HepG2 (cell line): ENCODE results near the gene OLFM1. TPM values are rescaled to one million over a fixed set of nuclear protein-coding genes. Genes with fewer than 3 reads are reported as not detected.

ENCODE experiments used
- ATAC-seq: fragments of 200-7000 bp; cut with Tn5 transposase; 3 replicates; pipeline ENCODE4 v1.9.1; 2020; ENCODE audit warnings: mild to moderate bottlenecking, moderate library complexity
- BruUV-seq: library from RNA; stranded (reverse); fragments of 400-500 nt; replicated peaks from 2 replicates; lab custom pipeline; 2021; lab: Mats Ljungman, UMichigan
- CTCF ChIA-PET: fragments of 300-600 bp; formaldehyde crosslinking; extraction: SDS; loops from one replicate; lab custom pipeline; 2021; ENCODE audit warnings: low total read pairs, inconsistent platforms, low intra/inter-chr PET ratio; lab: Yijun Ruan, JAX
- POLR2A ChIA-PET: fragments of 350-600 bp; sonication (Branson Sonifier 250); formaldehyde crosslinking; loops from one replicate; lab custom pipeline; 2020; ENCODE audit warnings: antibody characterized with exemption, inconsistent platforms; lab: Yijun Ruan, JAX
- DNase-seq: peaks from one replicate; pipeline ENCODE4 v3.0.0-alpha.2; 2015; ENCODE audit warnings: low spot score
- FAIRE-seq: peaks from 3 replicates; lab custom pipeline; 2011; peaks lifted over from hg19 to GRCh38; lab: Jason Lieb, UNC
- H2AFZ ChIP-seq: one replicate; pipeline ENCODE4 v1.6.1; 2011; ENCODE audit warnings: low read length, inconsistent platforms
- H3K27ac ChIP-seq: fragments of 300-600 bp; 3 replicates; pipeline ENCODE4 v1.8.0; 2011; ENCODE audit warnings: mixed run types, mild to moderate bottlenecking, mixed read lengths, low read length, inconsistent platforms; ENCODE audit not compliant: insufficient read depth; ENCODE audit errors: extremely low read length
- H3K27me3 ChIP-seq, 2 experiments: fragments of 200-600 bp in 1 of 2; 2 replicates in 1 of 2; 3 replicates in 1 of 2; pipeline versions ENCODE4 v1.6.0 to v1.8.0; 2011; ENCODE audit warnings: low read length in 2 of 2, mild to moderate bottlenecking in 2 of 2, moderate library complexity in 2 of 2, inconsistent platforms in 1 of 2; ENCODE audit not compliant: insufficient read depth in 2 of 2, control insufficient read depth in 1 of 2
- H3K36me3 ChIP-seq, 2 experiments: fragments of 200-600 bp in 1 of 2; replicated peaks in 1 of 2; 2 replicates in 1 of 2; 3 replicates in 1 of 2; pipeline versions ENCODE4 v1.5.1 to v1.8.0; 2011; ENCODE audit warnings: low read length in 2 of 2, inconsistent platforms in 1 of 2; ENCODE audit not compliant: insufficient read depth in 2 of 2, control insufficient read depth in 1 of 2
- H3K4me1 ChIP-seq: 2 replicates; pipeline ENCODE4 v1.5.1; 2012; ENCODE audit warnings: low read length, inconsistent platforms; ENCODE audit not compliant: insufficient read depth
- H3K4me2 ChIP-seq: 2 replicates; pipeline ENCODE4 v1.6.0; 2011; ENCODE audit warnings: low read depth, low read length, inconsistent platforms
- H3K4me3 ChIP-seq, 3 experiments: fragments of 200-600 bp in 1 of 3; sonication (generic), shearing (Covaris generic) in 1 of 3; replicated peaks in 1 of 3; 2 replicates each; pipeline ENCODE4 v1.5.1; 2011 to 2016; ENCODE audit warnings: low read length in 3 of 3, inconsistent platforms in 2 of 3, low read depth in 2 of 3, mild to moderate bottlenecking in 2 of 3, control low read depth in 1 of 3, mixed read lengths in 1 of 3; ENCODE audit not compliant: insufficient read depth in 1 of 3
- H3K79me2 ChIP-seq: one replicate; pipeline ENCODE4 v1.6.1; 2011; ENCODE audit warnings: low read length, inconsistent platforms; ENCODE audit not compliant: insufficient read depth
- H3K9ac ChIP-seq: 2 replicates; pipeline ENCODE4 v1.6.0; 2011; ENCODE audit warnings: mild to moderate bottlenecking, low read depth, low read length, inconsistent platforms; ENCODE audit not compliant: insufficient read depth
- H3K9me3 ChIP-seq: 2 replicates; pipeline ENCODE4 v1.5.1; 2012; ENCODE audit warnings: mild to moderate bottlenecking, low read length
- H4K20me1 ChIP-seq: 2 replicates; pipeline ENCODE4 v1.6.0; 2011; ENCODE audit warnings: inconsistent platforms, mild to moderate bottlenecking, low read length, moderate library complexity; ENCODE audit not compliant: insufficient read depth
- AKNA ChIP-seq: sonication (generic); formaldehyde crosslinking; IDR thresholded peaks from 2 replicates; pipeline ENCODE4 v1.4.0; 2020; ENCODE audit warnings: missing genetic modification reagents, borderline replicate concordance
- CREM ChIP-seq, 2 experiments: sonication (generic) in 1 of 2; formaldehyde crosslinking in 1 of 2; IDR thresholded peaks; 2 replicates each; pipeline versions ENCODE4 v1.4.0 to v1.6.1; 2016 to 2020; ENCODE audit warnings: antibody characterized with exemption in 1 of 2, mild to moderate bottlenecking in 1 of 2, missing genetic modification reagents in 1 of 2
- KMT2B ChIP-seq: IDR thresholded peaks from 2 replicates; pipeline ENCODE4 v1.6.1; 2016; ENCODE audit warnings: missing genetic modification reagents, missing compliant biosample characterization
- RAD51 ChIP-seq: fragments of 450-650 bp; IDR thresholded peaks from 2 replicates; pipeline ENCODE4 v1.6.1; 2016; ENCODE audit warnings: borderline replicate concordance
- SOX13 ChIP-seq, 3 experiments: fragments of 450-650 bp in 1 of 3; sonication (generic) in 1 of 3; formaldehyde crosslinking in 1 of 3; IDR thresholded peaks in 2 of 3; conservative IDR thresholded peaks in 1 of 3; 2 replicates each; pipeline versions ENCODE4 v1.5.0 to v1.6.1; 2016 to 2020; ENCODE audit warnings: antibody characterized with exemption in 1 of 3, mild to moderate bottlenecking in 1 of 3, missing compliant biosample characterization in 1 of 3, missing genetic modification reagents in 1 of 3, moderate library complexity in 1 of 3
- YEATS2 ChIP-seq: sonication (generic); formaldehyde crosslinking; IDR thresholded peaks from 2 replicates; pipeline ENCODE4 v1.4.0; 2020; ENCODE audit warnings: missing genetic modification reagents, borderline replicate concordance
- ZNF709 ChIP-seq: sonication (generic); formaldehyde crosslinking; IDR thresholded peaks from 2 replicates; pipeline ENCODE4 v1.5.0; 2020; ENCODE audit warnings: mild to moderate bottlenecking, missing genetic modification reagents
- ZNF782 ChIP-seq: sonication (generic); formaldehyde crosslinking; IDR thresholded peaks from 2 replicates; pipeline ENCODE4 v1.4.0; 2020; ENCODE audit warnings: missing genetic modification reagents, mild to moderate bottlenecking, borderline replicate concordance
- WGBS: methylation state at CpG from one replicate; pipeline ENCODE4 v1.1.6; 2017; ENCODE audit warnings: low lambda C conversion rate; 5-methylcytosine and 5-hydroxymethylcytosine counted together
- in situ Hi-C: cut with HindIII; loops from 2 replicates; pipeline ENCODE4 v1.10.0; 2017; ENCODE audit warnings: low pct_unique_long_range_greater_than_20kb; ENCODE audit not compliant: extremely low pct_ligation_motif_present
- intact Hi-C: fragments of 100-400 bp; cut with micrococcal nuclease; formaldehyde crosslinking; loops from one replicate; pipeline ENCODE4 v1.10.0; 2022; ENCODE audit not compliant: unreplicated experiment
- polyA plus RNA-seq, 8 experiments: library from polyadenylated mRNA; depleted of rRNA in 3 of 8; stranded (reverse) in 7 of 8; unstranded in 1 of 8; fragments of >200 nt; fragmentation: Illumina TruSeq in 4 of 8; extraction: Trizol in 4 of 8; gene quantifications; 2 replicates each; pipeline versions ENCODE4 v1.2.1 to v1.2.3, GENCODE V29; 2011 to 2016; ENCODE audit warnings: low read depth in 4 of 8, missing spikeins in 1 of 8, mixed read lengths in 1 of 8; ENCODE audit not compliant: insufficient read depth in 1 of 8
- total RNA-seq, 5 experiments: library from RNA; depleted of rRNA; stranded (reverse); fragments of >200 nt; fragmentation: Illumina TruSeq; extraction: Trizol; gene quantifications; 2 replicates each; pipeline ENCODE4 v1.2.3, GENCODE V29; 2016; ENCODE audit warnings: low read depth in 1 of 5

Gene OLFM1
- total and polyA plus RNA-seq, 2 of the 13 experiments (the other 11 are each of a cell fraction or from before 2014, with no cell fraction given), result not detected

DNA sequence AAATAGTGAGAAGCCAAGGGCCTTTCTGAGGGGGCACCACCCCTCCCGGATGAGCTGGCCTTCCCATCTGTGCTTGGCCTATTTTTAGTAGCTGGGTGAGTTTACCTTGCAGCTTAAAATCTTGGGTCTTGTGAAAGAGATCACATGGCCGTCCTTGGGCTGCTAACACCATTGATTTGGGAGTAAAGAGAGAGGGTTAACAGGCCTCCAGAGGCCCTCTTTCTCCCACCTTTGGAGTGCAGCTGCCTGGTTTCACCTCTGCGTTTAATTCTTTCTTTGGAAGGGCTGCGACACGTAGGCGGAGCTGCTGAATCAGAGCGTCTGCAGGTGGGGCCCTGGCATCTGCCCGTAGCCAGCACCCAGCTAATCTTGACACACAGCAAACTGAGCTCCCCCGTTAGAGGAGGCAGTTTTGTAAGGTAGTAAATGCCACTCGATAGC is 12.8 kb downstream of the OLFM1 start:
- no peak for TF ChIP-seq AKNA (CRISPR knock-in tag)
- no peak for TF ChIP-seq SOX13 (IDR thresholded peaks at IDR 0.05)
- TF ChIP-seq SOX13 (CRISPR knock-in tag; conservative IDR thresholded peaks at IDR 0.05 in 1 of 2, IDR thresholded peaks at IDR 0.05 in 1 of 2), result no peak
- no peak for TF ChIP-seq CREM (IDR thresholded peaks at IDR 0.05)
- no peak for TF ChIP-seq CREM (CRISPR knock-in tag; IDR thresholded peaks at IDR 0.05)
- TF ChIP-seq KMT2B (CRISPR knock-in tag), result no peak
- TF ChIP-seq RAD51, result no peak
- no peak for TF ChIP-seq YEATS2
- TF ChIP-seq ZNF782 (CRISPR knock-in tag), result no peak
- TF ChIP-seq ZNF709 (CRISPR knock-in tag), result no peak
- BruUV-seq, result no TSS peak
- intact Hi-C loops (no loop called here), in situ Hi-C loops (no loop called here)
- Histone ChIP-seq H3K9me3 (no peaks in the 10 kb centered on the region), H3K4me3 (no peak overlapping the region), H3K27ac (no peak overlapping the region), H3K4me1 (no peaks in the 10 kb centered on the region), H3K9ac (no peak overlapping the region), H3K79me2 (no peaks in the 10 kb centered on the region), H3K36me3 (no peaks in the 10 kb centered on the region), H4K20me1 (no peaks in the 10 kb centered on the region), H3K4me2 (no peak overlapping the region), H3K27me3 (peaks cover 2 to 51% of the 10 kb centered on the region in 2 experiments; a peak in 3 of 5 replicates), H2AFZ (no peak overlapping the region)
- 31% methylated on average over 9 of the region's 10 CpGs for WGBS
- ATAC-seq, result no peak
- CTCF ChIA-PET, result no interaction called here
- POLR2A ChIA-PET, result no interaction called here
- no peak for FAIRE-seq
- DNase-seq, result no peak
